HUES6 (cell line): Measurements from ENCODE around the gene CENPF.

Source experiments
- H3K27ac ChIP-seq: 2 replicates; pipeline ENCODE4 v1.7.0; 2013; ENCODE audit warnings: low read depth, mild to moderate bottlenecking, low read length, inconsistent platforms
- H3K27me3 ChIP-seq: 2 replicates; pipeline ENCODE4 v1.6.1; 2013; ENCODE audit warnings: low read length; ENCODE audit not compliant: control insufficient read depth, insufficient read depth
- H3K36me3 ChIP-seq: 2 replicates; pipeline ENCODE4 v1.6.1; 2013; ENCODE audit warnings: low read length; ENCODE audit not compliant: control insufficient read depth, insufficient read depth
- H3K4me1 ChIP-seq: 2 replicates; pipeline ENCODE4 v1.6.1; 2013; ENCODE audit warnings: low read length; ENCODE audit not compliant: control insufficient read depth, insufficient read depth
- H3K4me3 ChIP-seq: 2 replicates; pipeline ENCODE4 v1.5.1; 2013; ENCODE audit warnings: low read depth, low read length
- H3K9ac ChIP-seq: one replicate; pipeline ENCODE4 v1.6.1; 2013; ENCODE audit warnings: mild to moderate bottlenecking, low read length
- H3K9me3 ChIP-seq: 2 replicates; pipeline ENCODE4 v1.6.1; 2013; ENCODE audit warnings: low read depth, low read length; ENCODE audit not compliant: control insufficient read depth, insufficient read depth

Gene CENPF

DNA sequence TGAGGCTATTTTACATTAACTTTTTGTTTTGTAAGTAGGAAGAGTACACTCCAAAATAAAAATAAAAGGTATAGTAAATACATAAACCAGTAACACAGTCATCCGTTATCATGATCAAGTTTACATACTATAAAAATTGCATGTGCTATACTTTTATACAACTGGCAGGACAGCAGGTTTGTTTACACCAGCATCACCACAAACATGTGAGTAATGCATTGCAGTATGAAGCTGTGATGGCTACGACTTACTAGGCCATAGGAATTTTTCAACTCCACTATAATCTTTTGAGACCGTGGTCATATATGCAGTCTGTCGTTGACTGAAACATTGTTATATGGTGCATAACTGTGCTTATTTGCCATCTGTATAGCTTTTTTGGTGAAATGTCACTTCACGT is 106.2 kb downstream of the CENPF start:
- Histone ChIP-seq H3K4me1 (no peaks in the 10 kb centered on the region), H3K27me3 (no peaks in the 10 kb centered on the region), H3K36me3 (no peaks in the 10 kb centered on the region), H3K27ac (no peak overlapping the region), H3K4me3 (no peak overlapping the region), H3K9ac (no peak overlapping the region), H3K9me3 (no peaks in the 10 kb centered on the region; the same call in 1 of the 2 replicates)

DNA sequence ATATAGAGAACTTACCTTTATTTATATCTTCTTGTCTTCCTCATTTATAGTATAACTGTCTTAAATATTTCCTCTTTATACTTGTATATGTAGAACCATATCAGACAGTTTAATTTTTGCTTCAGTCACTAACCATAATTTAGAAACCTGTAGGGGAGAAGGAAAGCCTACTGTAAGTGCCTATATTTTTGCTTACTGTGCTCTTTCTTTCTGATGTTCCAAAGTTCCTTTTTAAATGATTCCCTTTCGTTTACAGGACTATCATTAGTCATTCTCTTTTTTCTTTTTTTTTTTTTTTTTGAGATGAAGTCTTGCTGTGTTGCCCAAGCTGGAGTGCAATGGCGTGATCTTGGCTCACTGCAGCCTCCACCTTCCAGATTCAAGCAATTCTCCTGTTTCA is 109.7 kb downstream of the CENPF start:
- H3K27me3 ChIP-seq = no peaks in the 10 kb centered on the region
- no peaks in the 10 kb centered on the region for H3K36me3 ChIP-seq
- H3K9me3 ChIP-seq = no peaks in the 10 kb centered on the region
- no peak overlapping the region for H3K4me3 ChIP-seq
- H3K4me1 ChIP-seq = no peaks in the 10 kb centered on the region
- H3K27ac ChIP-seq = no peak overlapping the region
- H3K9ac ChIP-seq = no peak overlapping the region
